ENCODE measurements around the gene ESYT2.
A peak's percentile ranks its signal among the peaks of the same experiment; 100 is the strongest.
"Not testable (repeated sequence)": the region's sequence is repeated elsewhere in the genome, so short reads cannot be mapped to it uniquely, and the experiment has no call there.

Gene ESYT2, protein sequence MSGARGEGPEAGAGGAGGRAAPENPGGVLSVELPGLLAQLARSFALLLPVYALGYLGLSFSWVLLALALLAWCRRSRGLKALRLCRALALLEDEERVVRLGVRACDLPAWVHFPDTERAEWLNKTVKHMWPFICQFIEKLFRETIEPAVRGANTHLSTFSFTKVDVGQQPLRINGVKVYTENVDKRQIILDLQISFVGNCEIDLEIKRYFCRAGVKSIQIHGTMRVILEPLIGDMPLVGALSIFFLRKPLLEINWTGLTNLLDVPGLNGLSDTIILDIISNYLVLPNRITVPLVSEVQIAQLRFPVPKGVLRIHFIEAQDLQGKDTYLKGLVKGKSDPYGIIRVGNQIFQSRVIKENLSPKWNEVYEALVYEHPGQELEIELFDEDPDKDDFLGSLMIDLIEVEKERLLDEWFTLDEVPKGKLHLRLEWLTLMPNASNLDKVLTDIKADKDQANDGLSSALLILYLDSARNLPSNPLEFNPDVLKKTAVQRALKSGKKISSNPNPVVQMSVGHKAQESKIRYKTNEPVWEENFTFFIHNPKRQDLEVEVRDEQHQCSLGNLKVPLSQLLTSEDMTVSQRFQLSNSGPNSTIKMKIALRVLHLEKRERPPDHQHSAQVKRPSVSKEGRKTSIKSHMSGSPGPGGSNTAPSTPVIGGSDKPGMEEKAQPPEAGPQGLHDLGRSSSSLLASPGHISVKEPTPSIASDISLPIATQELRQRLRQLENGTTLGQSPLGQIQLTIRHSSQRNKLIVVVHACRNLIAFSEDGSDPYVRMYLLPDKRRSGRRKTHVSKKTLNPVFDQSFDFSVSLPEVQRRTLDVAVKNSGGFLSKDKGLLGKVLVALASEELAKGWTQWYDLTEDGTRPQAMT

DNA sequence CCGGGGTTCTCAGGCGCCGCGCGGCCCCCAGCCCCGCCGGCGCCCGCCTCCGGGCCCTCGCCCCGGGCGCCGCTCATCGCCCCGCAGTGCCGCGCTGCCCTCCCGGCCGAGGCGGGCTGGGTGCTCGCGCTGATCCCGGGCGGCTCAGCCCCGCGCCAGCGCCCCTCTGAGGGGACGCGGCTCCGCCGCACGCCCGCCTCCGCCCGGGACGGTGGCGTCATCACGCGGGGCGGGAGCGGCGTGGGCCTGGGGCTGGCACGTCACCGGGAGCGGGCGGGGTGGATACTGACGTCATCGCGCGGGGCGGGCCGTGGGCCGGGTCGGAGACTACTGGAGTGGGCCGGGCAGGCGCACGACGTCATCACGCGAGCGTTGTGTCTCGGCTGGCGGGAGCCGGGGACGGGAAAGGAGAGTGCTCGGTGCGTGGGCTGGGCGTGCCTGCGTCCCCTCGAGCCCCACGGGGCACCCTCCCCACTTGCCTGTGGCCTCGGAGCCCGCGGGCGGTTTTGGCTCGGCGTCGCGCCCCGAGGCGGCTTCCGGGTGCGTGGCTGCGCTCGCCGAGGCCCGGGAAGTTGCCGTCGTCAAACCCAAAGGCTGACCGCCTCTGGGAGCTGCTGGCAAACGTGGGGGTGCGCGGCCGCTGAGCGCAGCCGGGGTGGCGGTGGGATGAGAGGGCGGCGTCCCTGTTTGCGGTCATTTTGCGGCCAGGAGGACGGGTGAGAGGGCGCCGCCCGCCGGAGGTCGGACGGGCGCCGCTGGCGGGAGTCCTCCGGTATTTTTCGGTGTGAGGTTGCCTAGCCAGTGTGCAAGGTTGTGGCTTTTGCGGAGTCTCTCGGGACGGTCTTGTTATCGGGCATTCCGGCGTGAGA is at the start of gene ESYT2:
TSS of gene ESYT2 (minus strand) at position 168 of the 869 bp plus-strand sequence. CDS start at position 77, 91 bp downstream.
- DNase-seq: peak; percentile 44 to 99 (median 97)

DNA sequence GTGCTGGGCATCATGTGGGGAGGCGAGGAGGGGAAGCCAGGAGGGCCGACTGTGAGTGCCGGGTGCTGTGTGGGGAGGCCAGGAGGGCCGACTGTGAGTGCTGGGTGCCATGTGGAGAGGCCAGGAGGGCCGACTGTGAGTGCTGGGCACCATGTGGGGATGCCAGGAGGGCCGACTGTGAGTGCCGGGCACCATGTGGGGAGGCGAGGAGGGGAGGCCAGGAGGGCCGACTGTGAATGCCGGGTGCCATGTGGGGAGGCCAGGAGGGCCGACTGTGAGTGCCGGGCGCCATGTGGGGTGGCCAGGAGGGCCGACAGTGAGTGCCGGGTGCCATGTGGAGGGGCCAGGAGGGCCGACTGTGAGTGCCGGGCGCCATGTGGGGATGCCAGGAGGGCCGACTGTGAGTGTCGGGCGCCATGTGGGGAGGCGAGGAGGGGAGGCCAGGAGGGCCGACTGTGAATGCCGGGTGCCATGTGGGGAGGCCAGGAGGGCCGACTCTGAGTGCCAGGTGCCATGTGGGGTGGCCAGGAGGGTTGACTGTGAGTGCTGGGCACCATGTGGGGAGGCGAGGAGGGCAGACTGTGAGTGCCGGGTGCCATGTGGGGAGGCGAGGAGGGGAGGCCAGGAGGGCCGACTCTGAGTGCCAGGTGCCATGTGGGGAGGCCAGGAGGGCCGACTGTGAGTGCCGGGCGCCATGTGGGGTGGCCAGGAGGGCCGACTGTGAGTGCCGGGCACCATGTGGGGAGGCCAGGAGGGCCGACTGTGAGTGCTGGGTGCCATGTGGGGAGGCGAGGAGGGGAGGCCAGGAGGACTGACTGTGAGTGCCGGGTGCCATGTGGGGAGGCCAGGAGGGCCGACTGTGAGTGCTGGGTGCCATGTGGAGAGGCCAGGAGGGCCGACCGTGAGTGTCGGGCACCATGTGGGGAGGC is 49.1 kb upstream of the ESYT2 start:
- peak in 53 of 56 donors; percentile 25 to 97 (median 82) for DNase-seq

DNA sequence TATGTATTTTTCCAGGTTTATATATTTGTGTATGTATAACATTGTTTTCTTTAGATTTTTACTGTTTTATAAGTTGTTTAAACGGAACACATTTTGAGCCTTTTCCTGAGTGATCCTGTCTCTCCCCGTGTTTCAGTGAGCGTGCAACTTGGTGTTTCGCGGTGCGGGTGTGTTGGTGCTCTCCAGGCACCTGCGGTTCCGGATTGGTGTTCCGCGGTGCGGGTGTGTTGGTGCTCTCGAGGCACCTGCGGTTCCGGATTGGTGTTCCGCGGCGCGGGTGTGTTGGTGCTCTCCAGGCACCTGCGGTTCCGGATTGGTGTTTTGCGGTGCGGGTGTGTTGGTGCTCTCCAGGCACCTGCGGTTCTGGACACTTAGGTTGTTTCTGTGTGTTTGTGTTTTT is 47.7 kb upstream of the ESYT2 start:
- no peak for DNase-seq

DNA sequence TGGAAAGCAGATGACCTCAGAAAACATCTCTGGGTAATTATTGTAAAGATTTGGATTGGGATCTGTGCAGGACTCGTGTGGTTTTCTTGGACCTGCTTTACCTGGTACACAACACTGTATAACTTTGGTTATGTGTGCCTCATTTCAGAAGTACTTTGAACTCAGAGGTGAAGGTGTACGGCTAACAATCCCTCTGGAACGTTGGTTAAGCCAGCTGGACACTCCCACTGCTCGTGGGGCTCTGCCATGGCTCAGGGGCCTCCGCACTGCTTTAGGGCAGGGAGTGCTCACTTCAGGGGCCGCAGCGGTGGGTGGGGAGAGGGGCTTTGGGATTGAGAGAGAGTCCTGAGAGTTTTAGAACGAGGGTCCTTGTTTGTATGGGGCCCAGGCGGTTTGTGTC is 40.6 kb upstream of the ESYT2 start:
- DNase-seq: no peak

DNA sequence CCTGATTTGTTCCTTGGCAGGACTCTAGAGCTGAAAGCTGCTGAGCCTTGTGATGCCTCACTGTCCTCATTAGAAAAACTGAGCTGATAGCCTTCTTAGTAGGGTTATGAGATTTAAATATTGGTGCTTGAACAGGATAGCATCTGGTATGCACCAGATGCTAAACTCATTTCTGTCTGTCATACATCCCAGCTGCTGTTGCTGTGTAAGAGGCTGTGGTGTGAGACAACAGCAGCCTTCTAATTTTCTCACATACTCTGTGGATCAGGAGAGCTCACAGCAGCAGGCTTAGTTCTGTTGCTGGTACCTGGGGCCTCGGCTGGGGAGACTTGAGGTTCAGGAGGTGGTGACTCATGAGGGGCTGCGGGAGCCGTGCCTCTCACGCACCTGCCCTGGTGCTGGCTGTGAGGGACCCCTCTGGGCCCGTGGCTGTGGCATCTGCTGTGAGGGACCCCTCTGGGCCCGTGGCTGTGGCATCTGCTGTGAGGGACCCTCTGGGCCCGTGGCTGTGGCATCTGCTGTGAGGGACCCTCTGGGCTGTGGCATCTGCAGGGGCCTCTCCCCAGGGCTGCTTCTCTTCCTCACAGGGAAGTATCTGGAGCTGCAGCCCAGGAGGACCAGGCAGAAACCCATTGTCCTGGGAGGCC is 39.6 kb upstream of the ESYT2 start:
- no peak for DNase-seq

DNA sequence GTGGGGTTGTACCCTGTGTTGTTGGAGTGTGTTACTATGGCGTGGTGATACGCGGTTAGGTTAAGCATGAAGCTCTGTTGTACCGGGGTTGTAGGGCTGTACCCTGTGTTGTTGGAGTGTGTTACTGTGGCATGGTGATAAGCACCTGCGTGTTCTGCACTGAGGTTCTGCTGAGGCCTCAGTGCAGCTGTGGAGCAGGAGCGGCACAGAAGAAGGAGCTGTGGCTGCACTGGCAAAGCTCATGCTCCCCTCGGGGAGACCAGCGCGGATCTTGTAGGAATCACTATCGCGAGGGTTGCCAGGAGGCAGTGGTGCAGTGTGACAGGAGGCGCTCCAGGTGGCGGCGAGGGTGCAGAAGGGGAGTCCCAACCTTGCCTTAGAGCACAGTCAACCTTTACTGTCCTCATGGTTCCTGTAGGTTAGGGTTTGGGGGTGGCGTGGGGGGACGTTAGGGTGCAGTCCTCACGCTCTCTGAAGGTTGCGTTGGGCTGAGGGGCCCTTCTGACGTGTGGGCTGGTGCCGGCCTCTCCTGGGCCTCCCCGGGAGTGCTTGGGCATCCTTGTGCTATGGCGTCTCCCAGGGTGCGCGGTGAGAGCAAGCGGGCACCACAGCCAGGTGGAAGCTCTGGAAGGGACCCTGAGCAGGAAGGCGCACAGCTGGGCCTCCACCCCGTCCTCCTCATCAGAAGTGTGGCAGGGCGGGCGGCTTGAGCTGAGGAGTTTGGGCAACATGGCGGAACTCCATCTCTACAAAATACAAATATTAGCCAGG is 38.1 kb upstream of the ESYT2 start:
- no peak for DNase-seq

DNA sequence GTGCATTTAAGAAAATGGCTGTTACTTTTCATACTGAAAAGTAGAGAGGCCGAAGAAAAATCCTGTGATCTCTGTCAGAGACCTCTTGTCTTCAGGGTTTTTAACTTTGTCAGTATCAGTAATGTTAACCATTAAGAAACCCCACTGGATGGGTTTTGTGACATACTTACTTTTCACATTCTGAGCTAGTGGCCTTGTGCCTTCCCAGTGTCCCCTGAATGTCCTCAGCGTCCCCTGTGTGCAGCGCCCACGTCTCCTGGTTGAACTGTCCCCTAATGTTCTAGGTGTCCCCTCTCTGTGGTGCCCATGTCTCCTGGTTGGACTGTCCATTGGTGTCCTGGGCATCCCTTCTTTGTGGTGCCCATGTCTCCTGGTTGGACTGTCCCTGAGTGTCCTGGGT is 36.7 kb upstream of the ESYT2 start:
- DNase-seq: no peak

DNA sequence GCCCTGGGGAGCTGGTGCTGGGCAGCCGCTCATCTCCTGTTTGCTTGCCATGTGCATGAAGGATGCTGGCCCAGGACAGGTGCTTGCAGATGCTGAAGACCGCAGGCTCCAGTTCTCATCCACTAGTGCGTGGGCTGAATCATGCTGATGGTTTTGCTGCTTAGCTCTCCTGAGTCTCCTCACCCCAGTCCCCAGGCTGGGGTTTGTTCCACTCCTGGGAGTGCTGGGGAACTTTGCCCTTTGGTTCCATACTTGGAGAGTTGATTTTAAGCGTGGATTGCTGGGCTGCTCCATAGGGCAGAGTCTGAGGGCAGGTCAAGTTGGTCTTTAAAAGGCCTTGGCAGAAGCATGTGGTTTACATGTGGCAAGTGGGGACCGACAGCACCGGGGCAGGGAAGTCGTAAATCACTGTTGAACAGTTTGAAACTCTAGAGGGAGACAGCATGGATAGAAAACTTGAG is 36.2 kb upstream of the ESYT2 start:
- DNase-seq: no peak

DNA sequence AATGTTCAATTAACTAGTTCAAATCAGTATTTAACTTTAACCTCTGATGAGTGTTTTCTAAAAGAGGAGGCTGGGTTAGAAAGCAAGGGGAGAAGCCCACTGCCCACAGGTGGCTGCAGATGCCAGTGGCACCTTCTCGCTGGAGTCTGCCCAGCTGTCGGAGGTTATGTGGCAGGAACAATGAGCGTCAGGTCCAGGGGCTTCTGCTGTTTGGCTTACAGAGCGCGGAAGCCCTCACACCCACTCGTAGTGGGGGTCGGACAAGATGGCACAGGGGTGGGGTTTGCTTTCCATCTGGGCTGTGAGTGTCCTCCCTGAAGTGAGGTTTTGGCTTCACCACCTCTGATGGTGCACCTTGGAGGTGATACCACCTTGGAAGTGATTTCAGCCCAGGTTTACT is 35.5 kb upstream of the ESYT2 start:
- no peak for DNase-seq

DNA sequence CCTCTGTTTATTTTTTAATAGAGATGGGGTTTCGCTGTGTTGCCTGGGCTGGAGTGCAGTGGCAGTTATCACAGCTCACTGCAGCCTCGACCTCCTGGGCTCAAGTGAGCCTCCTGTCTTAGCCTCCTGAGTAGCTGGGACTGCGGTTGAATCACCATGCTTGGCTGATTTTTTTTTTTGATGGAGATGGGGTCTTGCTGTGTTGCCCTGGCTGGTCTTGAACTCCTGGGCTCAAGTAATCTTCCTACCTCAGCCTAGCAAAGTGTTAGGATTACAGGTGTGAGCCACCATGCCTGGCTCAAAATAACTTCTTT is 35.2 kb upstream of the ESYT2 start:
- DNase-seq: no peak

DNA sequence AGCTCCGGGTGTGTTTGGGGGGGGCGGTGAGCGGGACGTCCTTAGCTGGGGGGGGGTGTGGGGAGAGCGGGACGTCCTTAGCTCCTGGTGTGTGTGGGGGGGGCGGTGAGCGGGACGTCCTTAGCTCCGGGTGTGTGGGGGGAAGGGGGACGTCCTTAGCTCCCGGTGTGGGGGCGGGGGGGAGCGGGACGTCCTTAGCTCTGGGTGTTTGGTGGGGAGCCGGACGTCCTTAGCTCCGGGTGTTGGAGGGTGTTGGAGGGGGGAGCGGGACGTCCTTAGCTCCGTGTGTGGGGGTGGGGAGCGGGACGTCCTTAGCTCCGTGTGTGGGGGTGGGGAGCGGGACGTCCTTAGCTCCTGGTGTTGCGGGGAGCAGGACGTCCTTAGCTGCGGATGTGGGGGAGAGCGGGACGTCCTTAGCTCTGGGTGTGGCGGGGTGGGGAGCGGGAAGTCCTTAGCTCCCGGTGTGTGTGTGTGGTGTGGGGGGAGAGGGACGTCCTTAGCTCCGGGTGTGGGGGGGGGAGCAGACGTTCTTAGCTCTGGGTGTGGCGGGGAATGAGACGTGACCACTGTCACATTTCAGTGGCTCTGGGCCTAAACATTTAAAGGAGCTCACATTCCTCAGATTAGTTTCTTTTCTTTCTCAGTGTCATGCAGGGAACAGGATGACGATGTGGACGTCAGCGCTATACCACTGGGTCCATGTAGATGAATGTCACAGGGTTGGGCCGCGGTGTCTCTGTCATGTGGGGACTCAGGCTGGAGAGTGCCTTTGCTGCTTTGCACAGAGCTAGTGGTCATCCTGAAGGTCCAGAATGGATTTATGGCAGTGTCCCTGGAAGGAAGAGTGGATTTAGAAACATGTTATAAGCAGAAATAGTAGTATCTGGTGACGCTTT is 34.5 kb upstream of the ESYT2 start:
- peak in 14 of 56 donors; percentile 8 to 69 (median 32) for DNase-seq

DNA sequence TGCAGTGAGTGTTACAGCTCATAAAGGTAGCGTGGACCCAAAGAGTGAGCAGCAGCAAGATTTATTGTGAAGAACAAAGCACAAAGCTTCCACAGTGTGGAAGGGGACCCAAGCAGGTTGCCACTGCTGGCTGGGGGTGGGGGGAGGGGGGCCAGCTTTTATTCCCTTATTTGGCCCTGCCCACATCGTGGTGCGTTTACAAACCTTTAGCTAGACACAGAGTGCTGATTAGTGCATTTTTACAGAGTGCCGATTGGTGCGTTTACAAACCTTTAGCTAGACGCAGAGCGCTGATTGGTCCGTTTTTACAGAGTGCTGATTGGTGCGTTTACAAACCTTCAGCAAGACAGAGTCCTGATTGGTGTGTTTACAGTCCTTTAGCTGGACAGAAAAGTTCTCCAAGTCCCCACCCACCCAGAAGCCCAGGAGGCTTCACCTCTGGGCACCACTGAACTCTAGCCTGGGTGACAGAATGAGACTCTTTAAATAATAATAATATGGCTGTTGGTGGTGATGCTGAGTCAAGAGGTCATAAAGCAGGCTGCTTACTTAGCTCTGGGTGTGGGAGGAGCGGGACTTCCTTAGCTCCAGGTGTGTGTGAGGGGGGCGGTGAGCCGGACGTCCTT is 33.8 kb upstream of the ESYT2 start:
- not testable (repeated sequence) for DNase-seq

DNA sequence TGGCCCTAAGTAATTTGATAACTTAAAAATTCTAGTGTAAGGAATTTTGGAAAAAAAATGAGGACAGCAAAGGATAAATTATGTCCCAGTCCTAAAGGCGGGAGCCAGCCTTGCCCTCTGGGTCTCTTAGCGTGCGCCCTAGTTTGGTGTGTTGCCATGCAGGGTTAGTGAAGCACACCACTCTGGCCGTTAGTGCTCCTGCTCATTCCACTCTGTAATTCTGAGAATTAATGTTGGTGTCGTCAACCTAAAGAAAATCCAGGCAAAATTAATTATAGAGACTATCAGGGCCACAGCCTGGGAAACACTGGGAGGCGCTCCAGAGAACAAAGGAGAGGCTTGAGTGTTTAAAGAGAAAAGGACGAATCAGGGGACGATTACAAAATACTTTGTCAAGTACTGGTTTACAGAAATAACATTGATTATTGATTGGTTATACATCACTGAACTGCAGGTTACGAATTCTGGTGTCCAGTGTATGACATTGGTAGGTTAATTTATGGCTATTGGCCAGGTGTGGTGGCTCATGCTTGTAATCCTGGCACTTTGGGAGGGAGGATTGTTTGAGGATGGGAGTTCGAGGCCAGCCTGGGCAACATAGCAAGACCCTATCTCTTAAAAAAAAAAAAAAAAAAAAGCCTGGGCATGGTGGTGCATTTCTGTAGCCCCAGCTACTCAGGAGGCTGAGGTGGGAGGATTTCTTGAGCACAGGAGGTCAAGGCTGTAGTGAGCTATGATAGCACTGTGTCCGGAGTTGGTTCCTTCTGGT is 32.8 kb upstream of the ESYT2 start:
- no peak for DNase-seq

DNA sequence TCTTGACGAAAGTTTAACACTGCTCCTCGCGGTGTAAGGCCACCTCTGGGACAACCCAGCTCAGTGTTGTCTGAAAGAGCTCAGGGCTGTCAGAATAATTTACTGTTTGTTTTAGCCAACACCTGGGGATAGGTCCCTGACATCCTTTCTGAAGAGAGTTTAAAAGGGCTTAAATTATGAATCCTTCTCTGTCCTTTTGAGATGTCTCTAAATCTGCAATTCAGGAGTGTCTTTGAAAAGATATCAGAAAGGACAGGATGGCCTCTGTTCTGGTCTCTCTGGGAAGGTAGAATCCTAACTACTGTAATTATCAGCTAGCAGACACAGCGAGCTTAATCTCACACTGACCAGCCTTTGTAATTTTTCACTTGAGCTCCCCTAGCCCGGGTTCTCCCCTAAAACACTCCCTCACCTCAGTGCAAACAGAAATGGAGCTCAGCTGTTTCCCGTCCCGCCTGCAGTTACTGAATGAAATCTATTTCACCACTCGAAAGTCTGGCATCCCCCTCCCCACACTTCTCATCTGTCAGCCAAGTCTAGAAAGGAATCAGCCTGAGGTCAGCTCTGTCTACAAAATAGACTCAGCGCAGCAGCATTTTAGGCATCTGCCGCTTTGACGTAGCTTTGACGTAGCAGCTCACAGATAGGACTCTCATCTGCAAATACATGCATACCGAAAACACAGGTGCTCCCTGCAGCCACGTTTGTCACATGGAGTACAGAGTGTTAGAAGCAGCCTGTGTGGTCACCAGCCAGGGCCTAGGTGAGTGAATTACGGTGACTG is 31.9 kb upstream of the ESYT2 start:
- DNase-seq: no peak

DNA sequence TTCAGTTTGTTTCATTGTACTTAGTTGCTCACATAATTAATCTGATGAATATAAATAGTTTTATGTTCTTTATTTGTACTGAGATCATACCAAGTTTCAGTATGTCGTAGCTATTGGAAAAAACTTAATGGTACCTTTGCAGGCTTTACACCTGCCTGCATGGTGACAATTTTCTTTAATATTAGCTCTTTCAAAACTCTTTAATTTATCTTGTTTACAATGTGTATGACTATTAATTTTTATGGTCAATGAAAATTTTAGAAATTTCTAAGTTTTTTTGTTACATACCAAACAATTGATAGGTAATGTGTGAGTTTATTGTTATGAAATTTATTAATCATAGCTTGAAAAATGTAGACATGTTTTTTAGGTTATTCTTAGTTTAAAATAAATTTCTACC is 31.1 kb upstream of the ESYT2 start:
- no peak for DNase-seq

Data from nucleus accumbens (tissue), 56 donors.